Neural cell (in vitro differentiated cells): ENCODE measurements around the gene ZNF653. TPM values are rescaled to one million over a fixed set of nuclear protein-coding genes. Genes with fewer than 3 reads are reported as not detected.
"Not testable (repeated sequence)": the region's sequence is repeated elsewhere in the genome, so short reads cannot be mapped to it uniquely, and the experiment has no call there.

ENCODE experiments used
- H2AFZ ChIP-seq: fragments of 200-600, 300-800 bp; sonication (generic), shearing (Covaris generic); 2 replicates; pipeline ENCODE4 v1.6.0; 2014; ENCODE audit warnings: low read depth, mild to moderate bottlenecking, antibody characterized with exemption, low read length, moderate library complexity
- H3F3A ChIP-seq: fragments of 200-600 bp; shearing (Covaris generic); 2 replicates; pipeline ENCODE4 v1.6.1; 2016; ENCODE audit warnings: mild to moderate bottlenecking, moderate library complexity, mixed read lengths, antibody characterized with exemption, low read length; ENCODE audit not compliant: insufficient read depth, poor library complexity, severe bottlenecking
- H3K27ac ChIP-seq: fragments of 200-600, 300-800 bp; sonication (generic), shearing (Covaris generic); 2 replicates; pipeline ENCODE4 v1.5.1; 2014; ENCODE audit warnings: mild to moderate bottlenecking, low read length, moderate library complexity
- H3K27me3 ChIP-seq: fragments of 300-800, 200-600 bp; sonication (generic), shearing (Covaris generic); 2 replicates; pipeline ENCODE4 v1.6.0; 2014; ENCODE audit warnings: mild to moderate bottlenecking, low read depth, low read length, moderate library complexity; ENCODE audit not compliant: insufficient read depth
- H3K36me3 ChIP-seq: fragments of 300-800, 200-600 bp; sonication (generic), shearing (Covaris generic); 2 replicates; pipeline ENCODE4 v1.5.1; 2014; ENCODE audit warnings: mild to moderate bottlenecking, antibody characterized with exemption, low read length, moderate library complexity; ENCODE audit not compliant: insufficient read depth
- H3K4me2 ChIP-seq: fragments of 300-800, 200-600 bp; sonication (generic), shearing (Covaris generic); 2 replicates; pipeline ENCODE4 v1.6.0; 2014; ENCODE audit warnings: mild to moderate bottlenecking, low read length
- H3K4me3 ChIP-seq: fragments of 300-800, 200-600 bp; sonication (generic), shearing (Covaris generic); 2 replicates; pipeline ENCODE4 v1.5.1; 2014; ENCODE audit warnings: mild to moderate bottlenecking, low read length, moderate library complexity
- H3K79me2 ChIP-seq: fragments of 200-600 bp; shearing (Covaris generic); replicated peaks from 2 replicates; pipeline ENCODE4 v1.6.0; 2014; ENCODE audit warnings: mild to moderate bottlenecking, low read length, moderate library complexity; ENCODE audit not compliant: insufficient read depth
- H3K9ac ChIP-seq: fragments of 300-800, 200-600 bp; sonication (generic), shearing (Covaris generic); 2 replicates; pipeline ENCODE4 v1.6.1; 2016; ENCODE audit warnings: mild to moderate bottlenecking, low read length, mixed read lengths
- H3K9me2 ChIP-seq: fragments of 200-600 bp; shearing (Covaris generic); 2 replicates; pipeline ENCODE4 v1.6.1; 2016; ENCODE audit warnings: mild to moderate bottlenecking, low read length, mixed read lengths; ENCODE audit not compliant: insufficient read depth
- H3K9me3 ChIP-seq: fragments of 200-600, 300-800 bp; sonication (generic), shearing (Covaris generic); 2 replicates; pipeline ENCODE4 v1.6.1; 2016; ENCODE audit warnings: mild to moderate bottlenecking, mixed run types, low read length, moderate library complexity, mixed read lengths
- H4K20me1 ChIP-seq: fragments of 200-600 bp; shearing (Covaris generic); 2 replicates; pipeline ENCODE4 v1.6.1; 2016; ENCODE audit warnings: mild to moderate bottlenecking, mixed run types; ENCODE audit not compliant: insufficient read depth
- EP300 ChIP-seq: fragments of 450-650 bp; conservative IDR thresholded peaks from 2 replicates; pipeline ENCODE4 v1.6.1; 2014; ENCODE audit warnings: antibody characterized with exemption, mild to moderate bottlenecking, moderate library complexity; ENCODE audit not compliant: poor library complexity, severe bottlenecking
- EZH2 ChIP-seq: fragments of 200-600, 300-800 bp; shearing (Covaris generic), sonication (generic); IDR thresholded peaks from 2 replicates; pipeline ENCODE4 v1.6.1; 2014; ENCODE audit warnings: antibody characterized with exemption, low read length, borderline replicate concordance, mild to moderate bottlenecking; ENCODE audit not compliant: insufficient read depth, poor library complexity, severe bottlenecking
- MXI1 ChIP-seq: fragments of 450-650 bp; conservative IDR thresholded peaks from 2 replicates; pipeline ENCODE4 v1.6.1; 2014; ENCODE audit warnings: antibody characterized with exemption, mild to moderate bottlenecking; ENCODE audit not compliant: poor library complexity, severe bottlenecking
- POLR2AphosphoS5 ChIP-seq: IDR thresholded peaks from 2 replicates; pipeline ENCODE4 v1.6.1; 2012
- RAD21 ChIP-seq: fragments of 450-650 bp; conservative IDR thresholded peaks from 2 replicates; pipeline ENCODE4 v1.6.1; 2014; ENCODE audit warnings: antibody characterized with exemption, mild to moderate bottlenecking, moderate library complexity
- SMC3 ChIP-seq: fragments of 450-650 bp; conservative IDR thresholded peaks from 2 replicates; pipeline ENCODE4 v1.6.1; 2014; ENCODE audit warnings: antibody characterized with exemption, mild to moderate bottlenecking, moderate library complexity; ENCODE audit not compliant: poor library complexity
- TAF1 ChIP-seq: IDR thresholded peaks from 2 replicates; pipeline ENCODE4 v1.6.1; 2012; ENCODE audit warnings: low read depth
- polyA plus RNA-seq: library from polyadenylated mRNA; depleted of rRNA; stranded (reverse); fragments of >200 nt; gene quantifications from 2 replicates; pipeline ENCODE4 v1.2.3, GENCODE V29; 2014
- TF ChIP-seq, protein P1 (sequence below): fragments of 450-650 bp; IDR thresholded peaks from 2 replicates; pipeline ENCODE4 v1.5.1; 2014; ENCODE audit warnings: antibody characterized with exemption, mild to moderate bottlenecking, moderate library complexity; ENCODE audit not compliant: poor library complexity, severe bottlenecking
- TF ChIP-seq, protein P2 (sequence below): IDR thresholded peaks from 2 replicates; pipeline ENCODE4 v1.6.1; 2012; ENCODE audit warnings: borderline replicate concordance

The ZNF653 gene
- polyA plus RNA-seq, 1 donor from 2014 or later = 16.5 TPM

DNA sequence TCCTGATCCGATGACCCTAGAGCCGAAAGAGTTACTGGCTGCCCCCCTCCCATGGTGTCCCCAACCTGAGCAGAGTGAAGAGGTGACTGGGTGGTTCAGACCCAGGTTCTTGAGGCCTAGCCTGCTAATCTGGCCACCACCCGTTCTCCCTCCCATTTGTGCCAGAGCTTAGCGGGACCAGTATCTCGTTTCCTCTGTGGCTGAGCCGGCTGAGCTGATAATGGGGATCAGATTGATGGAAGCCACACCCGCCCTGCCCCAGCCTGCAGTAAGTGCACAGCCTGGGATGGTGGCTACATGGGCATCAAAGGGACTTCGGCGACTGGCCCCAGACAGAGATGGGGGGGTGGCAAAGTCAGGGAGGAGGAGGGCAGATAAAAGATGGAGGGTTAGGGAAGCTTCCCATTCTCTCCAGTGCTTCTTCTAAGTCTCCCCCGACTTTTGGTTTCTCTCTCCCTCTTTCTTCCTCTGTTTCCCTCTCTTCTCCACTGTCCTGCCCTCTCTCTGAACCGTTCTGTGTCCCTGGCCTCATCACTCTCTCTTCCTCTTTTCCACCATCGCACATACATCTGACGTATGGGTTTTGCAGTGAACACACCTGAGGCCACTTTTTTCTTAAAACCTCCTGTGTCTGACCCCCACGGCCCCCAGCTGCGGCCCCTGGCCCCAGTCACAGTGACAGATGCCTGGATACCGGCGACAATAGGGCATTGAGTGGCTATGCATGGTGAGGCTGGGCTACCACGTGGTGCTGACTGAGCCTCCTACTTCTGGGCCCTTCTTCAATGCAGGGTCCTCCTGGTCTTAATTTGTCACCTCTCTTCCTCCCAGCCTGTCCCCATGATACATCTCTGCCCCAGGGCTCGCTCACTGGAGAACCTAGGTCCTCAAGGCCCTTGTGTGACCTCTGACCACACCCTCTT is 27.2 kb downstream of the ZNF653 start:
- TF ChIP-seq POLR2AphosphoS5 (no peak), SMC3 (no peak), TAF1 (no peak), RAD21 (no peak), EZH2 (no peak), MXI1 (no peak), EP300 (no peak)
- TF ChIP-seq, protein P1, sequence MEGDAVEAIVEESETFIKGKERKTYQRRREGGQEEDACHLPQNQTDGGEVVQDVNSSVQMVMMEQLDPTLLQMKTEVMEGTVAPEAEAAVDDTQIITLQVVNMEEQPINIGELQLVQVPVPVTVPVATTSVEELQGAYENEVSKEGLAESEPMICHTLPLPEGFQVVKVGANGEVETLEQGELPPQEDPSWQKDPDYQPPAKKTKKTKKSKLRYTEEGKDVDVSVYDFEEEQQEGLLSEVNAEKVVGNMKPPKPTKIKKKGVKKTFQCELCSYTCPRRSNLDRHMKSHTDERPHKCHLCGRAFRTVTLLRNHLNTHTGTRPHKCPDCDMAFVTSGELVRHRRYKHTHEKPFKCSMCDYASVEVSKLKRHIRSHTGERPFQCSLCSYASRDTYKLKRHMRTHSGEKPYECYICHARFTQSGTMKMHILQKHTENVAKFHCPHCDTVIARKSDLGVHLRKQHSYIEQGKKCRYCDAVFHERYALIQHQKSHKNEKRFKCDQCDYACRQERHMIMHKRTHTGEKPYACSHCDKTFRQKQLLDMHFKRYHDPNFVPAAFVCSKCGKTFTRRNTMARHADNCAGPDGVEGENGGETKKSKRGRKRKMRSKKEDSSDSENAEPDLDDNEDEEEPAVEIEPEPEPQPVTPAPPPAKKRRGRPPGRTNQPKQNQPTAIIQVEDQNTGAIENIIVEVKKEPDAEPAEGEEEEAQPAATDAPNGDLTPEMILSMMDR = no peak
- TF ChIP-seq, protein P2, sequence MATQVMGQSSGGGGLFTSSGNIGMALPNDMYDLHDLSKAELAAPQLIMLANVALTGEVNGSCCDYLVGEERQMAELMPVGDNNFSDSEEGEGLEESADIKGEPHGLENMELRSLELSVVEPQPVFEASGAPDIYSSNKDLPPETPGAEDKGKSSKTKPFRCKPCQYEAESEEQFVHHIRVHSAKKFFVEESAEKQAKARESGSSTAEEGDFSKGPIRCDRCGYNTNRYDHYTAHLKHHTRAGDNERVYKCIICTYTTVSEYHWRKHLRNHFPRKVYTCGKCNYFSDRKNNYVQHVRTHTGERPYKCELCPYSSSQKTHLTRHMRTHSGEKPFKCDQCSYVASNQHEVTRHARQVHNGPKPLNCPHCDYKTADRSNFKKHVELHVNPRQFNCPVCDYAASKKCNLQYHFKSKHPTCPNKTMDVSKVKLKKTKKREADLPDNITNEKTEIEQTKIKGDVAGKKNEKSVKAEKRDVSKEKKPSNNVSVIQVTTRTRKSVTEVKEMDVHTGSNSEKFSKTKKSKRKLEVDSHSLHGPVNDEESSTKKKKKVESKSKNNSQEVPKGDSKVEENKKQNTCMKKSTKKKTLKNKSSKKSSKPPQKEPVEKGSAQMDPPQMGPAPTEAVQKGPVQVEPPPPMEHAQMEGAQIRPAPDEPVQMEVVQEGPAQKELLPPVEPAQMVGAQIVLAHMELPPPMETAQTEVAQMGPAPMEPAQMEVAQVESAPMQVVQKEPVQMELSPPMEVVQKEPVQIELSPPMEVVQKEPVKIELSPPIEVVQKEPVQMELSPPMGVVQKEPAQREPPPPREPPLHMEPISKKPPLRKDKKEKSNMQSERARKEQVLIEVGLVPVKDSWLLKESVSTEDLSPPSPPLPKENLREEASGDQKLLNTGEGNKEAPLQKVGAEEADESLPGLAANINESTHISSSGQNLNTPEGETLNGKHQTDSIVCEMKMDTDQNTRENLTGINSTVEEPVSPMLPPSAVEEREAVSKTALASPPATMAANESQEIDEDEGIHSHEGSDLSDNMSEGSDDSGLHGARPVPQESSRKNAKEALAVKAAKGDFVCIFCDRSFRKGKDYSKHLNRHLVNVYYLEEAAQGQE = no peak
- peak overlapping the region; percentile 60 for H3K27ac ChIP-seq
- H3K9me2 ChIP-seq = no peaks in the 10 kb centered on the region
- peak overlapping the region; percentile 61 for H3K4me2 ChIP-seq
- H3K4me3 ChIP-seq = peak overlapping the region; percentile 93
- no peaks in the 10 kb centered on the region for H4K20me1 ChIP-seq
- H3K9ac ChIP-seq = peak overlapping the region; percentile 95
- H3F3A ChIP-seq = no peaks in the 10 kb centered on the region
- H2AFZ ChIP-seq = no peak overlapping the region
- no peaks in the 10 kb centered on the region for H3K36me3 ChIP-seq
- H3K79me2 ChIP-seq = peaks cover 52% of the 10 kb centered on the region
- no peaks in the 10 kb centered on the region for H3K27me3 ChIP-seq
- no peaks in the 10 kb centered on the region for H3K9me3 ChIP-seq

DNA sequence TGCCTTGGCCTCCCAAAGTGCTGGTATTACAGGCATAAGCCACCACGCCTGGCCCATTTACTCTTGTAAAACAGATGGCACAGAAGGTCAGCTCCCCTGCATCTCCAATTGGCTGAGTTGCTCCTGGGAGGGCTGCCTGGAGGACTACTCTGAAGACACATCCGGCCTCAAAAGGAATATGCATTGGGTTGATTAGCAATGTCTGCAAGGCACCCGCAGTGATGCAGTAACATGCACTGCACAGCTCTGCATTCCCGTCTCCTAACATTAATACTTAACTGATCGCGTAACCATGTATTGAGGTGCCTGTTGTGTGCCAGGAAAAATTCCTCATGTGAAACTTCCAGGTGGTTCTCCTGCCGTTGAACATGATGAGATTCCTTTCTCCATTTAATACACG is 29.8 kb downstream of the ZNF653 start:
- Histone ChIP-seq H3K9me2 (no peaks in the 10 kb centered on the region), H3K36me3 (no peaks in the 10 kb centered on the region), H3K4me3 (no peak overlapping the region), H3K27ac (no peak overlapping the region), H3K4me2 (no peak overlapping the region), H3K79me2 (peaks cover 58% of the 10 kb centered on the region), H4K20me1 (no peaks in the 10 kb centered on the region), H3K9ac (no peak overlapping the region), H3F3A (no peaks in the 10 kb centered on the region), H3K9me3 (no peaks in the 10 kb centered on the region), H2AFZ (no peak overlapping the region), H3K27me3 (no peaks in the 10 kb centered on the region)
- TF ChIP-seq POLR2AphosphoS5 = no peak
- TF ChIP-seq MXI1 = no peak
- no peak for TF ChIP-seq SMC3
- no peak for TF ChIP-seq EP300
- TF ChIP-seq RAD21 = no peak
- TF ChIP-seq, protein P1 = no peak
- TF ChIP-seq, protein P2 = no peak
- no peak for TF ChIP-seq EZH2
- no peak for TF ChIP-seq TAF1

DNA sequence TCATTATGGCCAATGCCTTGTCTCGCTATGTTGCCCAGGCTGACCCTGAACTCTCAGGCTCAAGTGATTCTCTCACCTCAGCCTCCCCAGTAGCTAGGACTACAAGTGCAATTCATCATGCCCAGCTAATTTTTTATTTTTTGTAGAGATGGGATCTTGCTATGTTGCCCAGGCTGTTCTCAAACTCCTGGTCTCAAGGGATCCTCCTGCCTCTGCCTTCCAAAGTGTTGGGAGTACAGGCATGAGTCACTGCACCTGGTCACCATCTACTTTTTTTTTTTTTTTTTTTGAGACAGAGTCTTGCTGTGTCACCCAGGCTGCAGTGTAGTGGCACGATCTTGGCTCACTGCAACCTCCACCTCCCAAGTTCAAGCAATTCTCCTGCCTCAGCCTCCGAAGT is 30.3 kb downstream of the ZNF653 start:
- H3K27ac ChIP-seq, H3K9me2 ChIP-seq, H2AFZ ChIP-seq, H3K9me3 ChIP-seq, H3F3A ChIP-seq, H3K36me3 ChIP-seq, H3K4me3 ChIP-seq, H3K4me2 ChIP-seq, H3K9ac ChIP-seq, H3K27me3 ChIP-seq, H4K20me1 ChIP-seq: not testable (repeated sequence)
- peaks cover 58% of the 10 kb centered on the region for H3K79me2 ChIP-seq
